PFSK-1 (cell line): Measurements from ENCODE around the gene SLC12A4. TPM values are rescaled to one million over a fixed set of nuclear protein-coding genes. Genes with fewer than 3 reads are reported as not detected.

Experiments
- FOXP2 ChIP-seq: optimal IDR thresholded peaks from 2 replicates; pipeline ENCODE3; 2011; ENCODE audit warnings: borderline replicate concordance, control low read depth, inconsistent platforms; ENCODE audit not compliant: insufficient read depth; ENCODE audit errors: extremely low read length, extremely low read depth
- POLR2AphosphoS5 ChIP-seq: IDR thresholded peaks from 2 replicates; pipeline ENCODE4 v1.6.1; 2012; ENCODE audit warnings: low read depth, mild to moderate bottlenecking, control low read depth, low read length, moderate library complexity
- REST ChIP-seq, 2 experiments: IDR thresholded peaks; 2 replicates each; pipeline versions ENCODE4 v1.6.1 to v1.8.0; 2011 to 2012; ENCODE audit warnings: low read depth in 2 of 2, low read length in 2 of 2, control low read depth in 1 of 2, inconsistent platforms in 1 of 2, mild to moderate bottlenecking in 1 of 2, moderate library complexity in 1 of 2; ENCODE audit not compliant: insufficient read depth in 1 of 2
- SIN3A ChIP-seq: IDR thresholded peaks from 2 replicates; pipeline ENCODE4 v1.6.1; 2012; ENCODE audit warnings: mild to moderate bottlenecking, low read length, moderate library complexity, borderline replicate concordance; ENCODE audit not compliant: insufficient read depth
- TAF1 ChIP-seq: IDR thresholded peaks from 2 replicates; pipeline ENCODE4 v1.6.1; 2012; ENCODE audit warnings: low read length, control low read depth, borderline replicate concordance; ENCODE audit not compliant: insufficient read depth
- polyA plus RNA-seq: library from polyadenylated mRNA; unstranded; fragments of >200 nt; gene quantifications from one replicate; pipeline ENCODE4 v1.2.1, GENCODE V29; 2012; ENCODE audit warnings: low read depth, missing spikeins; ENCODE audit not compliant: insufficient read length

Gene SLC12A4
- polyA plus RNA-seq, result 8.4 TPM

GRCh38 chr16:67968400-67969253 is at the start of gene SLC12A4:
Gene SLC12A4, minus strand, starts transcription at chr16:67968637. Its CDS starts 84 bp downstream, at chr16:67968553.
- no peak for TF ChIP-seq REST (IDR thresholded peaks at IDR 0.05; ENCODE audit: insufficient read depth in 1 of 2, low read depth in 2 of 2, low read length in 2 of 2)
- TF ChIP-seq FOXP2, result no peak
- no peak for TF ChIP-seq POLR2AphosphoS5
- no peak for TF ChIP-seq SIN3A
- TF ChIP-seq TAF1, result no peak

GRCh38 chr16:68015681-68016080 is 47.2 kb upstream of the SLC12A4 start, which contains the start of gene DPEP2NB:
Gene DPEP2NB, minus strand, starts transcription at chr16:68015911. Its CDS starts 141 bp downstream, at chr16:68015770.
- TF ChIP-seq POLR2AphosphoS5, result no peak
- no peak for TF ChIP-seq SIN3A
- TF ChIP-seq FOXP2, result no peak
- no peak for TF ChIP-seq REST (IDR thresholded peaks at IDR 0.05; ENCODE audit: insufficient read depth in 1 of 2, low read depth in 2 of 2, low read length in 2 of 2)
- TF ChIP-seq TAF1, result no peak

GRCh38 chr16:68013440-68013839 is 45.0 kb upstream of the SLC12A4 start:
- no peak for TF ChIP-seq REST (IDR thresholded peaks at IDR 0.05; ENCODE audit: insufficient read depth in 1 of 2, low read depth in 2 of 2, low read length in 2 of 2)
- no peak for TF ChIP-seq POLR2AphosphoS5
- no peak for TF ChIP-seq FOXP2
- TF ChIP-seq TAF1, result no peak
- no peak for TF ChIP-seq SIN3A

- TF ChIP-seq POLR2AphosphoS5, result no peak
- TF ChIP-seq REST (IDR thresholded peaks at IDR 0.05; ENCODE audit: insufficient read depth in 1 of 2, low read depth in 2 of 2, low read length in 2 of 2), result no peak
- TF ChIP-seq FOXP2, result no peak
- TF ChIP-seq SIN3A, result no peak
- TF ChIP-seq TAF1, result no peak
These were observed 40.8 kb upstream of the SLC12A4 start for GRCh38 chr16:68009157-68009735.

- TF ChIP-seq TAF1, result no peak
These were observed 37.4 kb upstream of the SLC12A4 start for GRCh38 chr16:68005786-68006286.
